Renal cortex interstitium (tissue), 11 donors: ENCODE results near the gene FILIP1L. TPM values are rescaled to one million over a fixed set of nuclear protein-coding genes. Genes with fewer than 3 reads are reported as not detected.

Experiments
- DNase-seq, 11 donors: peaks; one replicate each; pipeline ENCODE4 v3.0.0-alpha.2; 2013; ENCODE audit warnings: low read depth in 9 of 11, low spot score in 4 of 11; ENCODE audit errors: extremely low read depth in 1 of 11
- polyA plus RNA-seq, 3 donors: library from polyadenylated mRNA; unstranded; fragments of 120-200 nt; gene quantifications; one replicate each; pipeline ENCODE4 v1.2.1, GENCODE V29; 2013; ENCODE audit not compliant: insufficient read length in 3 of 3

The FILIP1L gene
- polyA plus RNA-seq, 3 donors: 19.5 to 22.1 (median 21.7) TPM

- DNase-seq: no peak
These were observed 108.5 kb downstream of the FILIP1L start for GRCh38 chr3:100005665-100006393.

- DNase-seq: no peak
These were observed 109.4 kb downstream of the FILIP1L start for GRCh38 chr3:100004931-100005330.

- DNase-seq: no peak
These were observed 110.4 kb downstream of the FILIP1L start for GRCh38 chr3:100003609-100004503.

- no peak for DNase-seq
These were observed 111.5 kb downstream of the FILIP1L start for GRCh38 chr3:100002599-100003350.

GRCh38 chr3:100001526-100002270 is 112.6 kb downstream of the FILIP1L start:
- no peak for DNase-seq

GRCh38 chr3:100001083-100001482 is 113.2 kb downstream of the FILIP1L start:
- no peak for DNase-seq

GRCh38 chr3:99999536-99999935 is 114.8 kb downstream of the FILIP1L start:
- no peak for DNase-seq

- DNase-seq: no peak
These were observed 117.0 kb downstream of the FILIP1L start for GRCh38 chr3:99997293-99997692.

- no peak for DNase-seq
These were observed 124.1 kb downstream of the FILIP1L start for GRCh38 chr3:99990179-99990578.

GRCh38 chr3:99984668-99985067 is 129.6 kb downstream of the FILIP1L start:
- DNase-seq: no peak

- DNase-seq: no peak
These were observed 130.2 kb downstream of the FILIP1L start for GRCh38 chr3:99984139-99984538.

- no peak for DNase-seq
These were observed 131.7 kb downstream of the FILIP1L start for GRCh38 chr3:99982650-99983049.

- no peak for DNase-seq
These were observed 133.2 kb downstream of the FILIP1L start for GRCh38 chr3:99981138-99981537.

GRCh38 chr3:99980606-99981005 is 133.7 kb downstream of the FILIP1L start:
- no peak for DNase-seq

- no peak for DNase-seq
These were observed 136.1 kb downstream of the FILIP1L start for GRCh38 chr3:99978221-99978620.

GRCh38 chr3:99976584-99976983 is 137.7 kb downstream of the FILIP1L start:
- no peak for DNase-seq

GRCh38 chr3:99974989-99975388 is 139.3 kb downstream of the FILIP1L start:
- DNase-seq: no peak

GRCh38 chr3:99972380-99973104 is 141.8 kb downstream of the FILIP1L start:
- DNase-seq: no peak
